T-cell (primary cell): ENCODE measurements around the gene PLS3. TPM values are rescaled to one million over a fixed set of nuclear protein-coding genes. Genes with fewer than 3 reads are reported as not detected.

Experiments used
- ATAC-seq, 4 experiments: fragments of 200-7000 bp in 3 of 4; fragments of 150-1000 bp in 1 of 4; cut with Tn5 transposase; replicated peaks in 1 of 4; 1 replicate in 3 of 4; 2 replicates in 1 of 4; pipeline ENCODE4 v1.10.0; 2021; ENCODE audit warnings: moderate library complexity in 3 of 4, mild to moderate bottlenecking in 2 of 4, moderate number of reproducible peaks in 1 of 4
- CTCF ChIA-PET, 2 donors: fragments of 300-600 bp; sonication (Branson Sonifier 250); formaldehyde crosslinking; loops; one replicate each; lab custom pipeline; 2022; ENCODE audit warnings: antibody characterized with exemption in 2 of 2; lab: Charles Lee
- POLR2A ChIA-PET, 2 donors: fragments of 300-600 bp; sonication (Branson Sonifier 250); formaldehyde crosslinking; loops; one replicate each; lab custom pipeline; 2022; ENCODE audit warnings: antibody characterized with exemption in 2 of 2; lab: Charles Lee
- DNase-seq, 35 experiments: peaks; one replicate each; pipeline versions ENCODE4 v3.0.0 to v3.0.0-alpha.2; 2013 to 2023
- H3K27ac ChIP-seq: one replicate; pipeline ENCODE4 v1.5.1; 2013; ENCODE audit warnings: low read length
- H3K27me3 ChIP-seq, 2 experiments: replicated peaks in 1 of 2; 1 replicate in 1 of 2; 2 replicates in 1 of 2; pipeline versions ENCODE4 v1.6.1 to v1.7.0; 2013; ENCODE audit warnings: low read length in 1 of 2, mixed read lengths in 1 of 2; ENCODE audit not compliant: control insufficient read depth in 2 of 2, insufficient read depth in 2 of 2; ENCODE audit errors: extremely low read depth in 1 of 2
- H3K36me3 ChIP-seq, 2 donors: 1 replicate in 1 of 2; 2 replicates in 1 of 2; pipeline versions ENCODE4 v1.6.1 to v1.7.0; 2013; ENCODE audit warnings: low read length in 1 of 2; ENCODE audit not compliant: control insufficient read depth in 2 of 2, insufficient read depth in 1 of 2; ENCODE audit errors: extremely low read depth in 1 of 2
- H3K4me1 ChIP-seq, 2 experiments: 1 replicate in 1 of 2; 2 replicates in 1 of 2; pipeline versions ENCODE4 v1.6.1 to v1.7.0; 2013; ENCODE audit warnings: low read length in 2 of 2, mixed read lengths in 1 of 2; ENCODE audit not compliant: insufficient read depth in 2 of 2, control insufficient read depth in 1 of 2; ENCODE audit errors: extremely low read depth in 1 of 2
- H3K4me3 ChIP-seq, 2 donors: 1 replicate in 1 of 2; 2 replicates in 1 of 2; pipeline versions ENCODE4 v1.5.1 to v1.7.0; 2013; ENCODE audit warnings: mild to moderate bottlenecking in 2 of 2, low read length in 1 of 2, moderate library complexity in 1 of 2; ENCODE audit not compliant: control insufficient read depth in 1 of 2; ENCODE audit errors: extremely low read depth in 1 of 2
- H3K9me3 ChIP-seq: 2 replicates; pipeline ENCODE4 v1.7.0; 2013
- H3K27ac Mint-ChIP-seq, 2 donors: one replicate each; pipeline ENCODE4 v1.8.0; 2020 to 2021; ENCODE audit warnings: mild to moderate bottlenecking in 2 of 2, mixed read lengths in 2 of 2
- H3K27me3 Mint-ChIP-seq, 2 donors: one replicate each; pipeline ENCODE4 v1.8.0; 2021 to 2022; ENCODE audit warnings: mixed read lengths in 2 of 2
- H3K36me3 Mint-ChIP-seq: one replicate; pipeline ENCODE4 v1.8.0; 2021; ENCODE audit warnings: mixed read lengths
- H3K4me1 Mint-ChIP-seq, 3 donors: one replicate each; pipeline ENCODE4 v1.8.0; 2020 to 2022; ENCODE audit warnings: mixed read lengths in 3 of 3, mild to moderate bottlenecking in 1 of 3
- H3K4me3 Mint-ChIP-seq, 3 donors: one replicate each; pipeline ENCODE4 v1.8.0; 2020 to 2022; ENCODE audit warnings: mild to moderate bottlenecking in 3 of 3, mixed read lengths in 3 of 3, moderate library complexity in 3 of 3
- H3K9me3 Mint-ChIP-seq, 3 donors: one replicate each; pipeline ENCODE4 v1.8.0; 2020 to 2022; ENCODE audit warnings: mixed read lengths in 3 of 3
- WGBS: methylation state at CpG from one replicate; pipeline ENCODE4 v1.1.5; 2013; ENCODE audit warnings: missing lambda C conversion rate; ENCODE audit not compliant: insufficient coverage; 5-methylcytosine and 5-hydroxymethylcytosine counted together
- total RNA-seq, 35 experiments: library from RNA in 6 of 35; stranded (reverse) in 6 of 35; fragments of 120-200 nt in 1 of 35; gene quantifications; one replicate each; pipeline versions ENCODE4 v1.2.1 to v1.2.4 and lab custom pipeline; 2013 to 2026

Gene PLS3
- total RNA-seq, 5 donors from 2014 or later (not counting 1 experiment from before 2014, with no cell fraction given): 0.30 to 1.3 (median 0.73) TPM

DNA sequence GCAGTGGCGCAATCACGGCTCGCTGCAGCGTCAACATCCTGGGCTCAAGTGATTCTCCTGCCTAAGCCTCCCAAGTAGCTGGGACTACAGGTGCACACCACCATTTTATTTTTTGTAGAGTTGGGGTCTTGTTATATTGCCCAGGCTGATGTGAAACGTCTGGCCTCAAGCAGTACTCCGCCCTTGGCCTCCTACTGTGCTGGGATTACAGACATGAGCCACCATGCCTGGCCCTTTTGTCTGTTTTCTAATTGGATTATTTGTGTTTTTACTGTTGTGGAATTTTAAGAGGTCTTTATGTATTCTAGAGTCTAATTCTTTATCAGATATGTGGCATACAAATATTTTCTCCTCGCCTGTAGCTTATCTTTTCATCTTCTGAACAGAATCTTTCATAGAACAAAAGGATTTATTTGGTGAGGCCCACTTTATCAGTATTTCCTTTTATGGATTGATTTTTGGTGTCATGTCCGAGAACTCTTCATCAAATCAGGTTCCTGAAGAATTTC is 18.9 kb downstream of the PLS3 start:
- WGBS: no CpG with 5 or more reads among the region's 8 CpGs
- peaks cover 0 to 5% of the 10 kb centered on the region in 2 donors for H3K27me3 Mint-ChIP-seq
- CTCF ChIA-PET: no interaction called here
- no peaks in the 10 kb centered on the region for H3K27me3 ChIP-seq
- no peak overlapping the region for H3K27ac Mint-ChIP-seq
- no peak overlapping the region for H3K4me3 ChIP-seq
- POLR2A ChIA-PET: no interaction called here
- no peaks in the 10 kb centered on the region for H3K9me3 Mint-ChIP-seq
- no peak overlapping the region for H3K4me3 Mint-ChIP-seq
- H3K4me1 ChIP-seq: no peaks in the 10 kb centered on the region
- ATAC-seq (no peak), DNase-seq (no peak)
- no peak overlapping the region for H3K27ac ChIP-seq
- H3K36me3 ChIP-seq: no peaks in the 10 kb centered on the region
- no peaks in the 10 kb centered on the region for H3K4me1 Mint-ChIP-seq
- H3K36me3 Mint-ChIP-seq: no peaks in the 10 kb centered on the region
- no peaks in the 10 kb centered on the region for H3K9me3 ChIP-seq

GRCh38 chrX:115581759-115582615 is 21.0 kb downstream of the PLS3 start:
- H3K4me3 Mint-ChIP-seq: no peak overlapping the region
- ChIA-PET POLR2A (no interaction called here), CTCF (no interaction called here)
- no peaks in the 10 kb centered on the region for H3K9me3 ChIP-seq
- no peaks in the 10 kb centered on the region for H3K36me3 ChIP-seq
- ATAC-seq (no peak), DNase-seq (no peak)
- H3K4me1 Mint-ChIP-seq: no peaks in the 10 kb centered on the region
- no peaks in the 10 kb centered on the region for H3K9me3 Mint-ChIP-seq
- H3K4me1 ChIP-seq: no peaks in the 10 kb centered on the region
- H3K4me3 ChIP-seq: no peak overlapping the region
- no peak overlapping the region for H3K27ac Mint-ChIP-seq
- H3K27ac ChIP-seq: no peak overlapping the region
- peaks cover 0 to 5% of the 10 kb centered on the region in 2 donors for H3K27me3 Mint-ChIP-seq
- H3K36me3 Mint-ChIP-seq: no peaks in the 10 kb centered on the region
- no CpG with 5 or more reads among the region's 2 CpGs for WGBS
- H3K27me3 ChIP-seq: no peaks in the 10 kb centered on the region

DNA sequence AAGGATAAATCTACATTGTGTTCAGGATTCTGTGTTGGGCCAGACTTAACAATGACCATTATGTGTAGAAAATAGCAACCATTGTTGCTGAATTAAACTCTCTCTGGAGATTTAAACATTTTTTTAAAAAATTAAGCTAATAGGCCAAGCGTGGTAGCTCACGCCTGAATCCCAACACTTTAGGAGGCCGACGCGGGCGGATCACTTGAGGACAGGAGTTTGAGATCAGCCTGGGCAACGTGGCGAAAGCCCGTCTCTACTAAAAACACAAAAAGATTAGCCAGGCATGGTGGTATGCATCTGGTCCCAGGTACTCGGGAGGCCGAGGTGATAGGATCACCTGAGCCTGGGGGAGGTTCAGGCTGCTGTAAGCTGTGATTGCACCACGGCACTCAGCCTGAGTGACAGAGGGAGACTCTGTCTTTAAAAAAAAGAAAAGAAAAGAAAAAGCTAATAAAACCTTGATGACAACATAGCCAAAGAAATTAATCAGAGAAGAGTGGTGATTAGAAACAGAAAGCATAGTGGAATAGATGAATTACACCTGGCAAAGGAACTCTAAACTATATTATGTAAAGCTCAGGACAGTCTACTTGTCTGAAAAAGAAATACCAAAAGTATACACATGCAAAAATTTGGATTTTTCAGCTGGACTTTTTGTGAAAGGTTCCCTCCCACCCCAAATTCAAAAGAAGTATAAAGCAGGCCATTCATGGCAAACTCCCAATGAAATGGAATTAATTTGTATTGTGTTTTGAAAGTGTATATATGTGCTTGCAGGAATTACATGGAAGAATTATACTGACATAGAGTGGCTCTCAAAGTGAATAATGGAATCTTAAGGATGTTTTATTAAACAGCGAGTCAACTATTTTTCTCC is 21.9 kb downstream of the PLS3 start:
- H3K4me1 Mint-ChIP-seq: no peaks in the 10 kb centered on the region
- no peaks in the 10 kb centered on the region for H3K36me3 ChIP-seq
- WGBS: 100% methylated on average over 1 of the region's 13 CpGs
- ATAC-seq: no peak
- H3K4me3 Mint-ChIP-seq: no peak overlapping the region
- H3K27me3 Mint-ChIP-seq: peaks cover 0 to 5% of the 10 kb centered on the region in 2 donors
- no peaks in the 10 kb centered on the region for H3K9me3 ChIP-seq
- no peaks in the 10 kb centered on the region for H3K36me3 Mint-ChIP-seq
- POLR2A ChIA-PET: no interaction called here
- no peak overlapping the region for H3K27ac Mint-ChIP-seq
- CTCF ChIA-PET: interaction anchor here in 1 of 2 donors (0.6 kb wide), 1 partner anchor 58 kb away, joined by 4 read pairs; no protein-coding TSS in a partner anchor
- H3K27ac ChIP-seq: no peak overlapping the region
- no peaks in the 10 kb centered on the region for H3K4me1 ChIP-seq
- no peaks in the 10 kb centered on the region for H3K9me3 Mint-ChIP-seq
- no peaks in the 10 kb centered on the region for H3K27me3 ChIP-seq
- no peak for DNase-seq
- H3K4me3 ChIP-seq: no peak overlapping the region

GRCh38 chrX:115583496-115584004 is 22.6 kb downstream of the PLS3 start:
- no peak overlapping the region for H3K4me3 ChIP-seq
- no peak for ATAC-seq
- no peak overlapping the region for H3K27ac Mint-ChIP-seq
- no peak for DNase-seq
- H3K9me3 ChIP-seq: no peaks in the 10 kb centered on the region
- H3K27me3 Mint-ChIP-seq: peaks cover 0 to 5% of the 10 kb centered on the region in 2 donors
- H3K36me3 ChIP-seq: no peaks in the 10 kb centered on the region
- H3K4me1 ChIP-seq: no peaks in the 10 kb centered on the region
- CTCF ChIA-PET: interaction anchor here in 1 of 2 donors (0.6 kb wide), 1 partner anchor 57 kb away, joined by 4 read pairs; no protein-coding TSS in a partner anchor
- H3K36me3 Mint-ChIP-seq: no peaks in the 10 kb centered on the region
- POLR2A ChIA-PET: no interaction called here
- H3K9me3 Mint-ChIP-seq: no peaks in the 10 kb centered on the region
- H3K27ac ChIP-seq: no peak overlapping the region
- H3K4me3 Mint-ChIP-seq: no peak overlapping the region
- WGBS: 30% methylated on average over 2 of the region's 5 CpGs
- H3K4me1 Mint-ChIP-seq: no peaks in the 10 kb centered on the region
- no peaks in the 10 kb centered on the region for H3K27me3 ChIP-seq

DNA sequence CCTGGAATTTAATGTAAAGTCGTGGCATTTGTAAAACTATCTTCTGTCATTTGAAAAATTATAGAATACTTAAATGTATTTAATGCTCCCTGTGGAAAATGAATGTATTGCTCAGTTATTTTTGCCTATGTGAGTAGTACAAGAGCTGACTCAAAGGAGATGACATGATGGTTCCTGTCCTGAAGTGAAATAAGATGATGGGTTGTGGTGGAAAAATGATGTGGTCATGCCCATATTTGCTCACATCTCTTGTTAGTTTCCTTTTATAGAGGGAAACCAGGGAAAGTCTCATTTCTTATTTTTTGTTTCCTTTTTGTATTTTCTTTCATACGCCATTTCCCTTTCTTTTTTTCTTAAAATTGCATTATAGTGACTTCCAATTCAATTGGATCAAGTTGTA is 23.7 kb downstream of the PLS3 start:
- Histone ChIP-seq H3K36me3 (no peaks in the 10 kb centered on the region), H3K27ac (no peak overlapping the region), H3K4me1 (no peaks in the 10 kb centered on the region), H3K4me3 (no peak overlapping the region), H3K27me3 (no peaks in the 10 kb centered on the region), H3K9me3 (no peaks in the 10 kb centered on the region)
- no peaks in the 10 kb centered on the region for H3K36me3 Mint-ChIP-seq
- H3K4me1 Mint-ChIP-seq: no peaks in the 10 kb centered on the region
- POLR2A ChIA-PET: no interaction called here
- no peaks in the 10 kb centered on the region for H3K9me3 Mint-ChIP-seq
- no peak overlapping the region for H3K4me3 Mint-ChIP-seq
- H3K27me3 Mint-ChIP-seq: peaks cover 0 to 12% of the 10 kb centered on the region in 2 donors
- no CpG with 5 or more reads among the region's 2 CpGs for WGBS
- no peak for ATAC-seq
- CTCF ChIA-PET: no interaction called here
- H3K27ac Mint-ChIP-seq: no peak overlapping the region
- DNase-seq: no peak

GRCh38 chrX:115588179-115588578 is 27.2 kb downstream of the PLS3 start:
- Mint-ChIP-seq H3K27me3 (peaks cover 0 to 23% of the 10 kb centered on the region in 2 donors), H3K4me3 (no peak overlapping the region), H3K36me3 (no peaks in the 10 kb centered on the region), H3K27ac (no peak overlapping the region), H3K9me3 (no peaks in the 10 kb centered on the region), H3K4me1 (no peaks in the 10 kb centered on the region)
- Histone ChIP-seq H3K36me3 (no peaks in the 10 kb centered on the region), H3K4me1 (no peaks in the 10 kb centered on the region), H3K27ac (no peak overlapping the region), H3K4me3 (no peak overlapping the region), H3K9me3 (no peaks in the 10 kb centered on the region), H3K27me3 (no peaks in the 10 kb centered on the region)
- WGBS: no CpG with 5 or more reads among the region's 4 CpGs
- no peak for ATAC-seq
- ChIA-PET CTCF (no interaction called here), POLR2A (no interaction called here)
- no peak for DNase-seq
